Keratinocyte (primary cell): ENCODE results near the gene PALD1. TPM values are rescaled to one million over a fixed set of nuclear protein-coding genes. Genes with fewer than 3 reads are reported as not detected.

Source experiments
- DNase-seq: peaks from one replicate; pipeline ENCODE4 v3.0.0-alpha.2; 2011; ENCODE audit warnings: low read depth, missing footprints, low spot score
- FAIRE-seq: peaks from 2 replicates; lab custom pipeline; 2011; peaks lifted over from hg19 to GRCh38; lab: Jason Lieb, UNC
- H2AFZ ChIP-seq: 2 replicates; pipeline ENCODE4 v1.6.0; 2012; ENCODE audit warnings: low read length, control low read depth, inconsistent platforms; ENCODE audit not compliant: control insufficient read depth
- H3K27ac ChIP-seq: 2 replicates; pipeline ENCODE4 v1.5.1; 2011; ENCODE audit warnings: low read length; ENCODE audit not compliant: control insufficient read depth, insufficient read depth
- H3K27me3 ChIP-seq: 3 replicates; pipeline ENCODE4 v1.6.0; 2011; ENCODE audit warnings: low read length; ENCODE audit not compliant: control insufficient read depth, insufficient read depth; ENCODE audit errors: extremely low read depth
- H3K36me3 ChIP-seq, 2 experiments: 2 replicates in 1 of 2; 3 replicates in 1 of 2; pipeline ENCODE4 v1.5.1; 2011; ENCODE audit warnings: low read length in 2 of 2, mild to moderate bottlenecking in 1 of 2; ENCODE audit not compliant: control insufficient read depth in 2 of 2, insufficient read depth in 2 of 2; ENCODE audit errors: extremely low read depth in 1 of 2
- H3K4me1 ChIP-seq: 3 replicates; pipeline ENCODE4 v1.5.1; 2011; ENCODE audit warnings: low read length; ENCODE audit not compliant: control insufficient read depth, insufficient read depth; ENCODE audit errors: extremely low read depth
- H3K4me2 ChIP-seq: 3 replicates; pipeline ENCODE4 v1.6.0; 2011; ENCODE audit warnings: low read depth, low read length; ENCODE audit not compliant: control insufficient read depth, insufficient read depth; ENCODE audit errors: extremely low read depth
- H3K4me3 ChIP-seq, 3 experiments: fragments of 200-600 bp in 1 of 3; sonication (generic) in 1 of 3; 2 replicates in 2 of 3; 3 replicates in 1 of 3; pipeline ENCODE4 v1.5.1; 2011 to 2016; ENCODE audit warnings: low read length in 3 of 3, mild to moderate bottlenecking in 3 of 3, control low read depth in 2 of 3, inconsistent platforms in 1 of 3, low read depth in 1 of 3, mixed read lengths in 1 of 3, mixed run types in 1 of 3, moderate library complexity in 1 of 3; ENCODE audit not compliant: control insufficient read depth in 2 of 3, insufficient read depth in 2 of 3; ENCODE audit errors: extremely low read depth in 1 of 3
- H3K79me2 ChIP-seq: 2 replicates; pipeline ENCODE4 v1.6.0; 2012; ENCODE audit warnings: low read length; ENCODE audit not compliant: control insufficient read depth, insufficient read depth
- H3K9ac ChIP-seq: 3 replicates; pipeline ENCODE4 v1.6.0; 2011; ENCODE audit warnings: low read length; ENCODE audit not compliant: control insufficient read depth, insufficient read depth; ENCODE audit errors: extremely low read depth
- H3K9me1 ChIP-seq: 3 replicates; pipeline ENCODE4 v1.6.0; 2011; ENCODE audit warnings: low read length; ENCODE audit not compliant: control insufficient read depth, insufficient read depth; ENCODE audit errors: extremely low read depth
- H3K9me3 ChIP-seq: 2 replicates; pipeline ENCODE4 v1.5.1; 2012; ENCODE audit warnings: low read depth, low read length; ENCODE audit not compliant: control insufficient read depth
- H4K20me1 ChIP-seq: 3 replicates; pipeline ENCODE4 v1.6.0; 2011; ENCODE audit warnings: low read length; ENCODE audit not compliant: control insufficient read depth, insufficient read depth; ENCODE audit errors: extremely low read depth
- EZH2 ChIP-seq: IDR thresholded peaks from one replicate; pipeline ENCODE4 v1.6.1; 2012; ENCODE audit warnings: inconsistent platforms, mild to moderate bottlenecking, low read length, moderate library complexity
- dilution Hi-C: fragments of 300-500 bp; cut with MboI; formaldehyde crosslinking; loops from one replicate; pipeline ENCODE4 v1.7.0; 2020; ENCODE audit warnings: low sequenced_read_pairs; ENCODE audit not compliant: extremely low pct_ligation_motif_present
- polyA plus RNA-seq, 5 experiments: library from polyadenylated mRNA; depleted of rRNA in 3 of 5; stranded (reverse) in 3 of 5; stranded (forward) in 1 of 5; unstranded in 1 of 5; fragments of >200 nt; gene quantifications; 1 replicate in 1 of 5; 2 replicates in 3 of 5; 3 replicates in 1 of 5; pipeline versions ENCODE4 v1.2.1 to v1.2.3, GENCODE V29; 2011 to 2012; ENCODE audit warnings: missing spikeins in 2 of 5, low read depth in 1 of 5, low replicate concordance in 1 of 5
- TF ChIP-seq, protein P1 (sequence below), 3 experiments: IDR thresholded peaks in 1 of 3; conservative IDR thresholded peaks in 1 of 3; optimal IDR thresholded peaks in 1 of 3; 2 replicates in 2 of 3; 3 replicates in 1 of 3; pipeline versions ENCODE3 to v1.5.1; 2011; ENCODE audit warnings: low read length in 3 of 3, mild to moderate bottlenecking in 3 of 3, moderate library complexity in 2 of 3, control low read depth in 1 of 3, inconsistent platforms in 1 of 3; ENCODE audit not compliant: insufficient read depth in 2 of 3; ENCODE audit errors: extremely low read depth in 1 of 3

The PALD1 gene
- polyA plus RNA-seq, 1 donor (not counting 4 experiments of a cell fraction or from before 2014, with no cell fraction given), result 0.83 TPM

DNA sequence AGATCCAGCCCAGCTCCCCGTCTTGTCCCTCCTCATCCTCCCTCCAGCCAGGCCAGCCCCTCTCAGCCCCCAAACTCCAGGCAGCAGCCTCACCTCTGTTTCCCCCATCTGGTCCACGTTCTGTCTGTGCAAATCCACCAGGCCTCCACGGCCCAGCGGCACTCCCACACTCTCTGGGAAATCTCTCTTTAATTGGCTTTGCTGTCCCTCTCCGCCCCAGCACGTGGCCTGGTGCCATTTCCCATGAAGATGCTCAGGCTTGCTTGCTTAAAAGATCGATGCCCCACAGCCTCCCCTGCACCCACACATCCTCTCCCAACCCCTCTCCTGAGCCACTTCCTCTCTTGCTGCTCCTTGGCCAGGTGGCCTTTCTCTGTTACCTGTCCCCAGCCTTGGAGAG lies 84.7 kb downstream of the PALD1 start:
- peaks cover 9% of the 10 kb centered on the region for H3K27me3 ChIP-seq
- H2AFZ ChIP-seq, result no peak overlapping the region
- DNase-seq (no peak), FAIRE-seq (no peak)
- no peak overlapping the region for H3K4me3 ChIP-seq
- no peaks in the 10 kb centered on the region for H4K20me1 ChIP-seq
- dilution Hi-C loops, result no loop called here
- no peaks in the 10 kb centered on the region for H3K79me2 ChIP-seq
- H3K36me3 ChIP-seq, result no peaks in the 10 kb centered on the region
- H3K9me1 ChIP-seq, result no peaks in the 10 kb centered on the region
- no peak overlapping the region for H3K4me2 ChIP-seq
- H3K9me3 ChIP-seq, result no peaks in the 10 kb centered on the region
- H3K4me1 ChIP-seq, result no peaks in the 10 kb centered on the region
- H3K9ac ChIP-seq, result no peak overlapping the region
- no peak for TF ChIP-seq EZH2
- TF ChIP-seq, protein P1, sequence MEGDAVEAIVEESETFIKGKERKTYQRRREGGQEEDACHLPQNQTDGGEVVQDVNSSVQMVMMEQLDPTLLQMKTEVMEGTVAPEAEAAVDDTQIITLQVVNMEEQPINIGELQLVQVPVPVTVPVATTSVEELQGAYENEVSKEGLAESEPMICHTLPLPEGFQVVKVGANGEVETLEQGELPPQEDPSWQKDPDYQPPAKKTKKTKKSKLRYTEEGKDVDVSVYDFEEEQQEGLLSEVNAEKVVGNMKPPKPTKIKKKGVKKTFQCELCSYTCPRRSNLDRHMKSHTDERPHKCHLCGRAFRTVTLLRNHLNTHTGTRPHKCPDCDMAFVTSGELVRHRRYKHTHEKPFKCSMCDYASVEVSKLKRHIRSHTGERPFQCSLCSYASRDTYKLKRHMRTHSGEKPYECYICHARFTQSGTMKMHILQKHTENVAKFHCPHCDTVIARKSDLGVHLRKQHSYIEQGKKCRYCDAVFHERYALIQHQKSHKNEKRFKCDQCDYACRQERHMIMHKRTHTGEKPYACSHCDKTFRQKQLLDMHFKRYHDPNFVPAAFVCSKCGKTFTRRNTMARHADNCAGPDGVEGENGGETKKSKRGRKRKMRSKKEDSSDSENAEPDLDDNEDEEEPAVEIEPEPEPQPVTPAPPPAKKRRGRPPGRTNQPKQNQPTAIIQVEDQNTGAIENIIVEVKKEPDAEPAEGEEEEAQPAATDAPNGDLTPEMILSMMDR (optimal IDR thresholded peaks at IDR 0.05 in 1 of 3, IDR thresholded peaks at IDR 0.05 in 1 of 3, conservative IDR thresholded peaks at IDR 0.05 in 1 of 3; ENCODE audit: extremely low read depth in 1 of 3, insufficient read depth in 2 of 3, low read length in 3 of 3), result no peak
- H3K27ac ChIP-seq, result no peak overlapping the region

DNA sequence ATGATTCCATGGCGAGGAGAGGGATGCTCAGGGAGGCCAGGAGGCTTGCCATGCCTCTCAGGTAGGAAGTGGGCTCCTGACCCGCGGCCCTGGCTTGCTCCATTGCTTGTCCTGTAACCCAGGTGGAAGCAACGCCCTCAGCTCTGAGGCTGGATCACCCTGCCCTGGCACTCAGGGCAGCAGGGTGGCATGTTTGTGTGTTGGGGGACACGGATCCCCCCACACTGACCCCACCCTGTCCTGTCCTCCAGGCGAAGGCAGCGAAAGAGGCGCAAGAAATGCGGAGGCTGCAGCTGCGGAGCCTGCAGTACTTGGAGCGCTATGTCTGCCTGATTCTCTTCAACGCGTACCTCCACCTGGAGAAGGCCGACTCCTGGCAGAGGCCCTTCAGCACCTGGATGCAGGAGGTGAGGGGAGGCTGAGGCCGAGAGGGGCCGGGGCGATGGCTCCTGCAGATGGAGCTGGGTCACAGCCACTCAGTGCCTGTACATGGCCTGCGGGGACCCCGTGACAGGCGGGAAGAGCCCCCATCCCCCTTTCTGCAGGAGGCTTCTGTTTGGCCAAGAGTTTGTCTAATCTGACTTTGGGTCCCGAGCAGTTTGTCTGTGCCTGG lies 85.7 kb downstream of the PALD1 start:
- TF ChIP-seq, protein P1 (optimal IDR thresholded peaks at IDR 0.05 in 1 of 3, IDR thresholded peaks at IDR 0.05 in 1 of 3, conservative IDR thresholded peaks at IDR 0.05 in 1 of 3; ENCODE audit: extremely low read depth in 1 of 3, insufficient read depth in 2 of 3, low read length in 3 of 3), result no peak

More for the DNA sequence above, 85.7 kb downstream of the PALD1 start:
- Histone ChIP-seq H3K9me3 (no peaks in the 10 kb centered on the region), H3K79me2 (no peaks in the 10 kb centered on the region), H3K4me2 (no peak overlapping the region), H4K20me1 (no peaks in the 10 kb centered on the region), H3K27ac (no peak overlapping the region), H2AFZ (no peak overlapping the region), H3K9ac (no peak overlapping the region), H3K27me3 (peaks cover 9% of the 10 kb centered on the region), H3K36me3 (no peaks in the 10 kb centered on the region), H3K9me1 (no peaks in the 10 kb centered on the region), H3K4me1 (no peaks in the 10 kb centered on the region), H3K4me3 (no peak overlapping the region)
- dilution Hi-C loops, result no loop called here
- DNase-seq, result no peak
- no peak for FAIRE-seq
